ENCODE data around the gene GSG1L.

DNA sequence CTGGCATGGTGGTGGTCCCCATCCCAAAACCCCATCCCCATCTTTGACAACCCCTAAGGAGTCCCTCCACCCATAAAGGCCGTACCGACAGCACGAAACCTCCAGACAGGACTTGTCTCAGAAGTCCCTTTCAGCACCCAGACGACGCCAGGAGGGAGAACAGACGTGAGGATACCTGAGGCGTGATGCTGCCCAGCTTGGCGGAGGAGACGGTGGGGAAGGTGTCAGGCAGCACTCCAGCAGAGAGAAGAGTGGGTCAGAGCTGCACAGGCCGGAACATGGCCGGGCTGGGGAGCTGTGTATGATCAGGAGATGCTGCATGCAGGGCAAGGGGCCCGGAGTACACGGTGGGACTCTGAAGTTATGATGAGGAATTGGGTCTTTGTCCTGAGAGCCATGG lies 244.2 kb downstream of the GSG1L start:
- TF ChIP-seq CTCF (IDR thresholded peaks at IDR 0.05) (no peak), POLR2A (IDR thresholded peaks at IDR 0.05) (no peak), POLR2AphosphoS5 (IDR thresholded peaks at IDR 0.05) (no peak)
